Neural cell (in vitro differentiated cells): ENCODE results near the gene ABCB8. TPM values are rescaled to one million over a fixed set of nuclear protein-coding genes. Genes with fewer than 3 reads are reported as not detected.

Experiments
- H2AFZ ChIP-seq: fragments of 200-600, 300-800 bp; sonication (generic), shearing (Covaris generic); 2 replicates; pipeline ENCODE4 v1.6.0; 2014; ENCODE audit warnings: low read depth, mild to moderate bottlenecking, antibody characterized with exemption, low read length, moderate library complexity
- H3F3A ChIP-seq: fragments of 200-600 bp; shearing (Covaris generic); 2 replicates; pipeline ENCODE4 v1.6.1; 2016; ENCODE audit warnings: mild to moderate bottlenecking, moderate library complexity, mixed read lengths, antibody characterized with exemption, low read length; ENCODE audit not compliant: insufficient read depth, poor library complexity, severe bottlenecking
- H3K27ac ChIP-seq: fragments of 200-600, 300-800 bp; sonication (generic), shearing (Covaris generic); 2 replicates; pipeline ENCODE4 v1.5.1; 2014; ENCODE audit warnings: mild to moderate bottlenecking, low read length, moderate library complexity
- H3K27me3 ChIP-seq: fragments of 300-800, 200-600 bp; sonication (generic), shearing (Covaris generic); 2 replicates; pipeline ENCODE4 v1.6.0; 2014; ENCODE audit warnings: mild to moderate bottlenecking, low read depth, low read length, moderate library complexity; ENCODE audit not compliant: insufficient read depth
- H3K36me3 ChIP-seq: fragments of 300-800, 200-600 bp; sonication (generic), shearing (Covaris generic); 2 replicates; pipeline ENCODE4 v1.5.1; 2014; ENCODE audit warnings: mild to moderate bottlenecking, antibody characterized with exemption, low read length, moderate library complexity; ENCODE audit not compliant: insufficient read depth
- H3K4me2 ChIP-seq: fragments of 300-800, 200-600 bp; sonication (generic), shearing (Covaris generic); 2 replicates; pipeline ENCODE4 v1.6.0; 2014; ENCODE audit warnings: mild to moderate bottlenecking, low read length
- H3K4me3 ChIP-seq: fragments of 300-800, 200-600 bp; sonication (generic), shearing (Covaris generic); 2 replicates; pipeline ENCODE4 v1.5.1; 2014; ENCODE audit warnings: mild to moderate bottlenecking, low read length, moderate library complexity
- H3K79me2 ChIP-seq: fragments of 200-600 bp; shearing (Covaris generic); replicated peaks from 2 replicates; pipeline ENCODE4 v1.6.0; 2014; ENCODE audit warnings: mild to moderate bottlenecking, low read length, moderate library complexity; ENCODE audit not compliant: insufficient read depth
- H3K9ac ChIP-seq: fragments of 300-800, 200-600 bp; sonication (generic), shearing (Covaris generic); 2 replicates; pipeline ENCODE4 v1.6.1; 2016; ENCODE audit warnings: mild to moderate bottlenecking, low read length, mixed read lengths
- H3K9me2 ChIP-seq: fragments of 200-600 bp; shearing (Covaris generic); 2 replicates; pipeline ENCODE4 v1.6.1; 2016; ENCODE audit warnings: mild to moderate bottlenecking, low read length, mixed read lengths; ENCODE audit not compliant: insufficient read depth
- H3K9me3 ChIP-seq: fragments of 200-600, 300-800 bp; sonication (generic), shearing (Covaris generic); 2 replicates; pipeline ENCODE4 v1.6.1; 2016; ENCODE audit warnings: mild to moderate bottlenecking, mixed run types, low read length, moderate library complexity, mixed read lengths
- H4K20me1 ChIP-seq: fragments of 200-600 bp; shearing (Covaris generic); 2 replicates; pipeline ENCODE4 v1.6.1; 2016; ENCODE audit warnings: mild to moderate bottlenecking, mixed run types; ENCODE audit not compliant: insufficient read depth
- EP300 ChIP-seq: fragments of 450-650 bp; conservative IDR thresholded peaks from 2 replicates; pipeline ENCODE4 v1.6.1; 2014; ENCODE audit warnings: antibody characterized with exemption, mild to moderate bottlenecking, moderate library complexity; ENCODE audit not compliant: poor library complexity, severe bottlenecking
- EZH2 ChIP-seq: fragments of 200-600, 300-800 bp; shearing (Covaris generic), sonication (generic); IDR thresholded peaks from 2 replicates; pipeline ENCODE4 v1.6.1; 2014; ENCODE audit warnings: antibody characterized with exemption, low read length, borderline replicate concordance, mild to moderate bottlenecking; ENCODE audit not compliant: insufficient read depth, poor library complexity, severe bottlenecking
- MXI1 ChIP-seq: fragments of 450-650 bp; conservative IDR thresholded peaks from 2 replicates; pipeline ENCODE4 v1.6.1; 2014; ENCODE audit warnings: antibody characterized with exemption, mild to moderate bottlenecking; ENCODE audit not compliant: poor library complexity, severe bottlenecking
- POLR2AphosphoS5 ChIP-seq: IDR thresholded peaks from 2 replicates; pipeline ENCODE4 v1.6.1; 2012
- RAD21 ChIP-seq: fragments of 450-650 bp; conservative IDR thresholded peaks from 2 replicates; pipeline ENCODE4 v1.6.1; 2014; ENCODE audit warnings: antibody characterized with exemption, mild to moderate bottlenecking, moderate library complexity
- SMC3 ChIP-seq: fragments of 450-650 bp; conservative IDR thresholded peaks from 2 replicates; pipeline ENCODE4 v1.6.1; 2014; ENCODE audit warnings: antibody characterized with exemption, mild to moderate bottlenecking, moderate library complexity; ENCODE audit not compliant: poor library complexity
- TAF1 ChIP-seq: IDR thresholded peaks from 2 replicates; pipeline ENCODE4 v1.6.1; 2012; ENCODE audit warnings: low read depth
- polyA plus RNA-seq: library from polyadenylated mRNA; depleted of rRNA; stranded (reverse); fragments of >200 nt; gene quantifications from 2 replicates; pipeline ENCODE4 v1.2.3, GENCODE V29; 2014
- TF ChIP-seq, protein P1 (sequence below): fragments of 450-650 bp; IDR thresholded peaks from 2 replicates; pipeline ENCODE4 v1.5.1; 2014; ENCODE audit warnings: antibody characterized with exemption, mild to moderate bottlenecking, moderate library complexity; ENCODE audit not compliant: poor library complexity, severe bottlenecking
- TF ChIP-seq, protein P2 (sequence below): IDR thresholded peaks from 2 replicates; pipeline ENCODE4 v1.6.1; 2012; ENCODE audit warnings: borderline replicate concordance

The ABCB8 gene
- polyA plus RNA-seq, 1 donor from 2014 or later = 40.5 TPM

DNA sequence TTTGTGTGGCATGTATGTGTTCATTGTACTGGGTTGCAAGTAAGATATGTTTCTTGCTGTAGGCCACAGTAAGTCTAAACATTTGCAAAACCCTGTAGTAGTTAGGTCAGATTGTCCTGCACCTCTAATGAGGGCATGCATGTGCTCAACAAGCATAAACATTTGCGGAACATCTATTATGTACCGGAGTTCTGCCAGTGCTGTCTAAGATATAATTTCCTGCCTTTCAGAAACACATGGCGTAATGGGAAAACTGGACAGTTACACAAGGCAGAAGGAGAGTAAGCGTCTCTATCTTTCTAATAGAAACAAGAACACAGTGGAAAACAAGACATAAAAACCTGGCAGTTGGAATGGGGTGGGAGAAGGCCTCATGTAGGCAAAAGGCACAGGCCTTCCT, 2.8 kb downstream of the ABCB8 start:
- Histone ChIP-seq H3K9me3 (no peaks in the 10 kb centered on the region), H2AFZ (no peak overlapping the region), H3K4me3 (no peak overlapping the region), H3K9me2 (no peaks in the 10 kb centered on the region), H3F3A (no peaks in the 10 kb centered on the region), H3K27me3 (no peaks in the 10 kb centered on the region), H3K9ac (no peak overlapping the region), H3K27ac (no peak overlapping the region), H3K4me2 (no peak overlapping the region), H3K79me2 (peaks cover 3% of the 10 kb centered on the region), H3K36me3 (no peaks in the 10 kb centered on the region), H4K20me1 (no peaks in the 10 kb centered on the region)
- TF ChIP-seq MXI1 = no peak
- no peak for TF ChIP-seq RAD21
- TF ChIP-seq SMC3 = no peak
- TF ChIP-seq, protein P1, sequence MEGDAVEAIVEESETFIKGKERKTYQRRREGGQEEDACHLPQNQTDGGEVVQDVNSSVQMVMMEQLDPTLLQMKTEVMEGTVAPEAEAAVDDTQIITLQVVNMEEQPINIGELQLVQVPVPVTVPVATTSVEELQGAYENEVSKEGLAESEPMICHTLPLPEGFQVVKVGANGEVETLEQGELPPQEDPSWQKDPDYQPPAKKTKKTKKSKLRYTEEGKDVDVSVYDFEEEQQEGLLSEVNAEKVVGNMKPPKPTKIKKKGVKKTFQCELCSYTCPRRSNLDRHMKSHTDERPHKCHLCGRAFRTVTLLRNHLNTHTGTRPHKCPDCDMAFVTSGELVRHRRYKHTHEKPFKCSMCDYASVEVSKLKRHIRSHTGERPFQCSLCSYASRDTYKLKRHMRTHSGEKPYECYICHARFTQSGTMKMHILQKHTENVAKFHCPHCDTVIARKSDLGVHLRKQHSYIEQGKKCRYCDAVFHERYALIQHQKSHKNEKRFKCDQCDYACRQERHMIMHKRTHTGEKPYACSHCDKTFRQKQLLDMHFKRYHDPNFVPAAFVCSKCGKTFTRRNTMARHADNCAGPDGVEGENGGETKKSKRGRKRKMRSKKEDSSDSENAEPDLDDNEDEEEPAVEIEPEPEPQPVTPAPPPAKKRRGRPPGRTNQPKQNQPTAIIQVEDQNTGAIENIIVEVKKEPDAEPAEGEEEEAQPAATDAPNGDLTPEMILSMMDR = no peak
- no peak for TF ChIP-seq EP300
- TF ChIP-seq EZH2 = no peak
- TF ChIP-seq, protein P2, sequence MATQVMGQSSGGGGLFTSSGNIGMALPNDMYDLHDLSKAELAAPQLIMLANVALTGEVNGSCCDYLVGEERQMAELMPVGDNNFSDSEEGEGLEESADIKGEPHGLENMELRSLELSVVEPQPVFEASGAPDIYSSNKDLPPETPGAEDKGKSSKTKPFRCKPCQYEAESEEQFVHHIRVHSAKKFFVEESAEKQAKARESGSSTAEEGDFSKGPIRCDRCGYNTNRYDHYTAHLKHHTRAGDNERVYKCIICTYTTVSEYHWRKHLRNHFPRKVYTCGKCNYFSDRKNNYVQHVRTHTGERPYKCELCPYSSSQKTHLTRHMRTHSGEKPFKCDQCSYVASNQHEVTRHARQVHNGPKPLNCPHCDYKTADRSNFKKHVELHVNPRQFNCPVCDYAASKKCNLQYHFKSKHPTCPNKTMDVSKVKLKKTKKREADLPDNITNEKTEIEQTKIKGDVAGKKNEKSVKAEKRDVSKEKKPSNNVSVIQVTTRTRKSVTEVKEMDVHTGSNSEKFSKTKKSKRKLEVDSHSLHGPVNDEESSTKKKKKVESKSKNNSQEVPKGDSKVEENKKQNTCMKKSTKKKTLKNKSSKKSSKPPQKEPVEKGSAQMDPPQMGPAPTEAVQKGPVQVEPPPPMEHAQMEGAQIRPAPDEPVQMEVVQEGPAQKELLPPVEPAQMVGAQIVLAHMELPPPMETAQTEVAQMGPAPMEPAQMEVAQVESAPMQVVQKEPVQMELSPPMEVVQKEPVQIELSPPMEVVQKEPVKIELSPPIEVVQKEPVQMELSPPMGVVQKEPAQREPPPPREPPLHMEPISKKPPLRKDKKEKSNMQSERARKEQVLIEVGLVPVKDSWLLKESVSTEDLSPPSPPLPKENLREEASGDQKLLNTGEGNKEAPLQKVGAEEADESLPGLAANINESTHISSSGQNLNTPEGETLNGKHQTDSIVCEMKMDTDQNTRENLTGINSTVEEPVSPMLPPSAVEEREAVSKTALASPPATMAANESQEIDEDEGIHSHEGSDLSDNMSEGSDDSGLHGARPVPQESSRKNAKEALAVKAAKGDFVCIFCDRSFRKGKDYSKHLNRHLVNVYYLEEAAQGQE = no peak
- TF ChIP-seq POLR2AphosphoS5 = no peak
- TF ChIP-seq TAF1 = no peak

DNA sequence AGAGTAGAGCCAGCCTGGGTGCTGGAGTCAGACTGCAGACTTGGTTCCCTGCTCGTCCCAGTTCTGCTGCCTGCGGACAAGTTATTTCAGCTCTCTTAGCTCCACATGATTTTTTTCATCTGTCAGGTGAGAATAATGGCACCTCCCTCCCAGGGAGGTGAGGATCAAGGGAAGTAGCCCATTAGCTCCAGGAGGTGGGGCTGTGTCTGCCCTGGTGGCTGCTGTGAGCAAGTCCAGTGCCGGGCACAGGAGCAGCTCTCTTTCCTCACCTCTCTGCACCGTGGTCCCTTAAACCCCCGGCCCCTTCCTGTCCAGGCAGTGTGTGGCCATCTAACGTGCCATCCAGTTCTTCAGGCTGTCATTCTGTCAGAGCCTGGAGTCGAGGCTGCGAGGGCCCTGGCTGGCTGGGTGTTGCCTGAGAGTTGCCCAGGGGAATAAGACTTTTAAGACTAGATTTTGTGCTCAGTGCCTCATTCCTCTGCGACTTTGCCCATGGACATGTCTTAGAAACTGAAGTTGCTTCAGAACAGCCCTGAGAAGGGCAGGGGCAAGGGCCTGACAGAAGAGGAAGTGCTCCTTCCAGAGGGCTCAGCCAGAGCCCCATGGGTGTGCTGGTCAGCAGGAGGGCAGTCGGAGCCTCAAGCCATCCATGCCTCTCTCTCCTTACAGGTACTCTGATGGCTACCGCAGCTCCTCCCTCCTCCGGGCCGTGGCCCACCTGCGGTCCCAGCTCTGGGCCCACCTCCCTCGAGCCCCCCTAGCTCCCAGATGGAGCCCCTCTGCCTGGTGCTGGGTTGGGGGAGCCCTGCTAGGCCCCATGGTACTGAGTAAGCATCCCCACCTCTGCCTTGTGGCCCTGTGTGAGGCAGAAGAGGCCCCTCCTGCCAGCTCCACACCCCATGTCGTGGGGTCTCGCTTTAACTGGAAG, 5.0 kb downstream of the ABCB8 start:
- no peaks in the 10 kb centered on the region for H4K20me1 ChIP-seq
- no peak overlapping the region for H3K4me2 ChIP-seq
- H3K27ac ChIP-seq = no peak overlapping the region
- H3K36me3 ChIP-seq = no peaks in the 10 kb centered on the region
- no peak overlapping the region for H3K9ac ChIP-seq
- H3K9me3 ChIP-seq = no peaks in the 10 kb centered on the region
- H3K27me3 ChIP-seq = no peaks in the 10 kb centered on the region
- H3K4me3 ChIP-seq = no peak overlapping the region
- H3F3A ChIP-seq = no peaks in the 10 kb centered on the region
- TF ChIP-seq EP300 (no peak), SMC3 (no peak), EZH2 (no peak), RAD21 (no peak), POLR2AphosphoS5 (no peak), TAF1 (no peak)
- TF ChIP-seq, protein P2 = no peak
- TF ChIP-seq, protein P1 = no peak
- no peak overlapping the region for H2AFZ ChIP-seq
- H3K9me2 ChIP-seq = no peaks in the 10 kb centered on the region
- H3K79me2 ChIP-seq = peaks cover 3% of the 10 kb centered on the region
